22Rv1 (cell line): ENCODE measurements around the gene CCDC102A.

ENCODE experiments used
- H3K27ac ChIP-seq: fragments of 450-650 bp; 2 replicates; pipeline ENCODE4 v1.5.1; 2017
- CTCF ChIP-seq: fragments of 450-650 bp; IDR thresholded peaks from 2 replicates; pipeline ENCODE4 v1.5.1; 2017; ENCODE audit warnings: mild to moderate bottlenecking
- ZFX ChIP-seq: fragments of 450-650 bp; IDR thresholded peaks from 2 replicates; pipeline ENCODE4 v1.6.1; 2017; ENCODE audit warnings: antibody characterized with exemption, borderline replicate concordance

CCDC102A gene

GRCh38 chr16:57527610-57528360, 8.6 kb downstream of the CCDC102A start:
- no peak overlapping the region for H3K27ac ChIP-seq
- no peak for TF ChIP-seq ZFX
- no peak for TF ChIP-seq CTCF

- no peak overlapping the region for H3K27ac ChIP-seq
- no peak for TF ChIP-seq ZFX
- TF ChIP-seq CTCF: no peak
Observed at GRCh38 chr16:57527027-57527426, 9.3 kb downstream of the CCDC102A start.

- no peak for TF ChIP-seq ZFX
- TF ChIP-seq CTCF: no peak
- no peak overlapping the region for H3K27ac ChIP-seq
Observed at GRCh38 chr16:57526498-57526897, 9.9 kb downstream of the CCDC102A start.

GRCh38 chr16:57525761-57526160, 10.6 kb downstream of the CCDC102A start:
- no peak overlapping the region for H3K27ac ChIP-seq
- TF ChIP-seq CTCF (no peak), ZFX (no peak)

GRCh38 chr16:57522960-57523359, 13.4 kb downstream of the CCDC102A start:
- TF ChIP-seq CTCF (no peak), ZFX (no peak)
- H3K27ac ChIP-seq: no peak overlapping the region

- no peak overlapping the region for H3K27ac ChIP-seq
- TF ChIP-seq ZFX (no peak), CTCF (peak; percentile 98)
Observed at GRCh38 chr16:57519796-57520360, 16.5 kb downstream of the CCDC102A start.

GRCh38 chr16:57518922-57519321, 17.4 kb downstream of the CCDC102A start:
- no peak for TF ChIP-seq CTCF

More at GRCh38 chr16:57518922-57519321, 17.4 kb downstream of the CCDC102A start:
- H3K27ac ChIP-seq: no peak overlapping the region
